Cortex of kidney (tissue), 1 donor: ENCODE data around the gene DNAJA2.

Experiments
- DNase-seq: peaks from one replicate; lab custom pipeline; 2025; lab: John Stamatoyannopoulos, UW

DNAJA2 gene

DNA sequence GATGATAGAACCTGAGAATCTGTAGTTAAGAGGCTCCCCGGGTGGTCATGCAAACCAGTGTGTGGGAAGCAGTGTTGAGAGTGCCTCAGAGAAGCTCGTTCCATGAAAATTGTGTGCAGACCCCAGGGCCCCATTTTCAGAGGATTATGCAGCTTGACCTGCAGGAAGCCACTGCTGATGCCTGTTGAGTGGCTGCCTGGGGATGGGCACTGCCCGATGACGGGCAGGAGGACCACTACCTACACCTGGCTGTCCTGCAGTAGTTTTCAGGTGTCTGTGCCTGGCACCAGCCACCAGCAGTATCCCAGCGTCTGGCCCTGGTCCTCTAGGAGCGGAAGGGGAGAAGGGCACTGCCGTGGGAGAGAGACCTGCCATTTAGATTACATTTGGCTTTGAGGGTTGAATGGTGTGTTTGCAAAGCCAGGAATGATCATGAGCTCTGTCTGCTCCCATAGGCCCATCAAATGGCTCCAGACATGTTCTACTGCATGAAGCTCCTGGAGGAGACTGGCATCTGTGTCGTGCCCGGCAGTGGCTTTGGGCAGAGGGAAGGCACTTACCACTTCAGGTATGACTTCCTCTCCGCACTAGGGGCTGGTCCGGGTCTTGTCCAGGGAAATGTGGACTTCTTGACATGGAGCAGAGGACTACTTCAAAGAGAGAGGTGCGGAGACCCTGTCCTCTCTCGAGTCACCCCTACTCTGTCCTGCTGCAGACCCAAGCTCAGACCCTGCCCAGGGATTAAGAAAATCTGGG, 46.8 kb downstream of the DNAJA2 start:
- DNase-seq: no peak

DNA sequence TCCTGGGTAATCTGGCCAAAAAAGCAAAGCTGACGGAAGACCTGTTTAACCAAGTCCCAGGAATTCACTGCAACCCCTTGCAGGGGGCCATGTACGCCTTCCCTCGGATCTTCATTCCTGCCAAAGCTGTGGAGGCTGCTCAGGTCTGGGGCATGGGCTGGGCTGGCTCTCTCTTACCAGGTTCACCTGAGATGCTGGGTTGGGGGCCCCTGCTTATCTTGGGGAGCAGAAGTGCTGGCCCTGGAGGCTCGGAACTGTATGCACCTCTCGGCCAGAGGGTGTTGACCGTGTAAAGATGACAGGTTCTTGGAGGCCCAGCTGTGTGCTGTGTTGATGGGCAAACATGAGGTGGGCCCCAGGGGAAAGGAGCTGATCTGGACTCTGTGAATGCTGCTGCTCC, 49.1 kb downstream of the DNAJA2 start:
- DNase-seq: no peak

DNA sequence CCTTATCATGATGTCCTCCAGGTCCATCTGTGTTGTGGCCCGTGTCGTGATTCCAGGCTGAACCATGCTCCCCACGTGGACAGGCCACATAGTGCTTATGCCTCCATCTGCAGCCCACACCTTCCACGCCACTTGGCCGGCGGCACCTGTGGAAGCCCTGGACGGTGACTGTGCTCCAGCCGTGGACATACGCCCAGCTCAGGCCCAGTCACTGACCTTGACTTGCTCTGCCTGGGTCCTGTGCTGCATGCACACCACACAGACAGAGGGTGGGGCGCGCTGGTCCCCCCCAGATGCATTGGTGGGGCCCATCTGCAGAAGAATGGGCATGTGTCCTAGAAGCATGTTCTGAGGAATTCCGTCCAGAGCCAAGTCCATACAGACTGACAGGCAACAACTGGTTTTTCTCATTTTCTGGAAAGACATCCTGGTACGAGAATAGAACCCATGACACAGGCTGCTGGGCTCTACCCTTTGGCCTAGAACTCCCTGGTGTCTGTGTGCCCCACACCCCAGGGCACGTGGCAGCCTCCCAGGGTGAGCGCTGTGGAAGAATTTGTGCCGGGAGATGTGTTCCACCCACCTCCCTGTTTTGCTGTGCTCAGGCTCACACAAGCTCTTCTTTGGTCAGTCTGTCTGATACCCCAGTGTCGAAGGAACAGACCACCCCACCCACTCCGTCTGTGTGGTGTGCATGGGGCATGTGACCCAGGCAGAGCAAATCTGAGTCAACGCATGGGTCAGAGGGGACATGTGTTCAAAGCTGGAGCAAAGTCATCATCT, 49.8 kb downstream of the DNAJA2 start:
- DNase-seq: no peak

DNA sequence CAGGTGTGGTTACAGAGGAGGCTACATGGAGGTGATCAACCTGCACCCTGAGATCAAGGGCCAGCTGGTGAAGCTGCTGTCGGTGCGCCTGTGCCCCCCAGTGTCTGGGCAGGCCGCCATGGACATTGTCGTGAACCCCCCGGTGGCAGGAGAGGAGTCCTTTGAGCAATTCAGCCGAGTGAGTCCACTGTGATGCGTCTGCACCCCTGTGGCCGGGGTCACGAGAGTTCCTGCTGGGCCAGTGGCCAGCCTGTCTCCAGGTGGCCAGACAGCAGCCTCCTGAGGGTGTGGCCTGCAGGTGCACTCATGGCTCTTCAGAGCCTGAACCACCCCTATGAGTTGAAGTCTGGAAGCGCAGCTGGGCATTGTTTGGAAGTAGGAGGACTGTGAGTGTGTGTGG, 51.2 kb downstream of the DNAJA2 start:
- no peak for DNase-seq

DNA sequence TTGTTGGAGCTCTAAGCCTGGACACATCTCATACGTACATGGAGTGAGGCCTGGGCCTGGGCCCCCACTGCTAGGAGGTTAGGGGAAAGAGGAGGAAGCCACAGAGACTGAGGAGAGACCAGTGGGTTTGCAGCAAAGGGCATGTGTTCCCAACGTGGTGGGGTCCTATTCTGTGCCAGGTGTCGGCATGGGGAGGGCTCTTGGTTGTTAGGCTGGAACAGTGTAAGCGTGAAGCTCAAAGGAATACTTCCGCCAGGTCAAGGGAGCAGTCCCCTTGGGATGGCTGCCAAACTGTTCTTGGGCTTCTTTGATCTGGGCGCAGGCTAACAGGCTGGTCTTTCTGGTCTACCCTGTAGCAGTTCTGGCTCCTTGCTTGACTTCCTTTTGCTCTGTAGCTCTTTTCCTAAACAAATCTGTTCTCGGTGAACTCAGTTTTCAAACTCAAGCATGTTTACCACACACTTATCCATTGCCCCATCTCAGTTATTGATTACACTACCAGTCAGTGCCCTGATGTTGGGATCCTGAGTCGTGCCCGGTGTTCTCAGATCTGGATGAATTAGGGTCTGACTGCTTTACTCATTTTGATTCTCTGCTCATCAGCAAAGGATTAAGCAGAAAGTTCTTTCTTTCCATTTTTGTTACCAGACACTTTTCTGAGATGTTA, 52.9 kb downstream of the DNAJA2 start:
- DNase-seq: no peak

DNA sequence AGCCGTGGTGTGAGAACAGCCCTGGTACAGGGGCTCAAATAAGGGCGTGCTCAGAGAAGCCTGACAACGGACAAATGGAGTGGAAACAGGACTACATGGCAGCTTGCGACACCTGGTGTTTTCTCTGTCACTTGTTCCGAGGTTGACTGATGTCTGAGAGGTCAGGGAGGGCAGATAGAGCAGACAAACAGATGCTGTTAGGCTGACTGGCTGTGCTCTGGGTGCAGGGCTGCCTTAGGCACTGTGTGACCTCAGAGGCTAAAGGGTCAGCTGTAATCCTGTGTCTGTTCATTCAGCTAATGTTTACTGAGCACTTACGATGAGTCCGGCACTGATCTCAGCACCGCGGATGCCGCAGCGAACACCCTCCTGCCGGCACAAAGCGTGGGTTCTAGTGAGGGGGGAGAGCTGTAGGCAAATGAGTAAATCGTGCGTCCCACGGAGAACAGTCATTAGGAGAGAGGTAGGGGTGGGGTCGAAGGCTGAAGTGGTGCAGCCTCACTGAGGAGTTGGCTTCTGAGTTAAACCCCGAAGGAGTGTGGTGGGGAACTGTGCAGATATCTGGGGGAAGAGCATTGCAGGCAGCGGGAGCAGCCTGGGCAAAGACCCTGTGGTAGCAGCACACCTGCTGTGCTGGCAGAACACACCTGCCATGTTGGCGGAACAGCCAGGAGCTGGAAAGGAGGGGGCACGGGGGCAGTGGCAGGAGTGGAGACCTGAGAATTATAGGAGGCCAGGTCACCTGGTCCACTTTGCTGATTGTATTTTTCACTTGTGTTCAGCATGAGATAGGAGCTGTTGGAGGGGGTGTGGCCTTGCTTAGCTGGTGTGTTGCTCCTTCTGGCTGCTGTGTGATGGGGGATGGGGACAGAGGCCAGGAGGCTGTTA, 54.3 kb downstream of the DNAJA2 start:
- DNase-seq: no peak

DNA sequence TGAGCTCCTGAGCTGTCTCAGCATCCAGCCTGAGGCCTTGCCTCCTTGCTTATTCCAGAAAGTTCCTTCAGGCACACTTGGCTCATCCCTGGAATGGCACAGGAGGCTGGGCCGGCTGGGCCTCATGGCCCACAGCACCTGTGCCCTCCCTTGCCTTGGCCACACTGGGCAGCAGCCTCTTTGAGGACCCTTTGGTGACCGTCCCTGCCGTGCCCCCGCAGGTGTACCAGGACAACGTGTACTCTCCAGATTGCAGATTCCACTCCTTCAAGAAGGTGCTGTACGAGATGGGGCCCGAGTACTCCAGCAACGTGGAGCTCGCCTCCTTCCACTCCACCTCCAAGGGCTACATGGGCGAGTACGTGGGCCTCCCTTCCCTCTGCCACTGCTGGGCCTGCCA, 55.1 kb downstream of the DNAJA2 start:
- DNase-seq: no peak

DNA sequence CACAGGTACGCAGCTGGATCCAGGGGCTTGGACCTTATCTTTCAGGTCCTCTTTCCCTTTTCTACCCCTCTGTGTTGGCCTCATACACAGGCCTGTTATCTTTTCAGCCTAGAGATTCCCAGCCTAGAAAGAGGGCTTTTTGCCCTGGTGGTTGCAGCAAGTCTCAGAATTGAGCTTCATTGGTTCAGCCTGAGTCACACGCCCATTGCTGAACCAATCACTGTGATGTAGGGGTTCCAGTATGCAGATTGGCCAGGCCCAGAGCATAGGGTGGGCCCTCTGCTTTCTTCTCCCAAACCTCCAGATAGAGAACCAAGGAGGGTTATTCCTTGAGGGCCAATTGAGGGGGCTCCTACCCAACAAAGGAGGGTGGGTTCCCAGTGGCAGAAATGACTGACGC, 56.5 kb downstream of the DNAJA2 start:
- no peak for DNase-seq

DNA sequence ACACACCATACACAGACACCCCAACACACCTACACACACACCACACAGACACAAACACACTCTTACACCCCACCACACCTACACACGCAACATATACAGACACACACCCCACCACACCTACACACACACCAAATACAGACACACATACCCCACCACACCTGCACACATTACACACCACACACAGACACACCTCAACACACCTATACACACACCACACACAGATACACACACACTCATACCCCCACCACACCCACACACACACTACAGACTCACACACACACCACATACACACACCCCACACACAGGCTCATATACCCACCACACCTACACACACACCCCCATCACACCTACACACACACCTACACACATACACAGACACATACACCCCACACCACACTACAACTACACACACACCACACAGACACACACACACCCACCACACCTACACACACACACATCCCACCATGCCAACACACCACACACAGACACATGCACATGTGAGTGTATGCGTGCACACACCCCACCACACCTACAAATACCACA, 57.9 kb downstream of the DNAJA2 start:
- DNase-seq: no peak

DNA sequence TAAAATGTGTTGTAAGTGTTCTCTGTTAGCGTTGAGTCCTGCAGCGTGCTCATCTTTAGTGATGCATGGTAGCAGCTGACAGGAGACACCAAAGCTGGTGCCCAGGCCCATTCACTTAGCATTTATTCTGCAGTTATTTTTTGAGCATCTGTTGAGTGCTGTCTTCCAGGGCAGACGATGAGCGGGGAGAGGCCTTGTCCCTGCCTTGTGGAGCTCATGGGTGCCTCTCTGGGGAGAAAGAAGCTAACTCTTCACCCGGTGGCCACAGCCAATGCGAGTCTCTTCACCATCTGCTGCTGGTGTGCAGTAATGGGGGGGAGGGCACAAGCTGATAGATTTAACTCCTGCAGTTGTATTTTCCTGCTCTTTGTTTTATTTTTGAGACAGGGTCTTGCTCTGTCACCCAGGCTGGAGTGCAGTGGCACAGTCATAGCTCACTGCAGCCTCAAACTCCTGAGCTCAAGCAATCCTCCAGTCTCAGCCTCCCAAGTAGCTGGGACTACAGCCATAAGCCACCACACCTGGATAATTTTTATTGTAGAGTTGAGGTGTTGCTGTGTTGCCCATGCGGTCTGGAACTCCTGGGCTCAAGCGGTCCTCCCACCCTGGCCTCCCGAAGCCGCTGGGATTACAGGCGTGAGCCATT, 58.8 kb downstream of the DNAJA2 start:
- DNase-seq: no peak

DNA sequence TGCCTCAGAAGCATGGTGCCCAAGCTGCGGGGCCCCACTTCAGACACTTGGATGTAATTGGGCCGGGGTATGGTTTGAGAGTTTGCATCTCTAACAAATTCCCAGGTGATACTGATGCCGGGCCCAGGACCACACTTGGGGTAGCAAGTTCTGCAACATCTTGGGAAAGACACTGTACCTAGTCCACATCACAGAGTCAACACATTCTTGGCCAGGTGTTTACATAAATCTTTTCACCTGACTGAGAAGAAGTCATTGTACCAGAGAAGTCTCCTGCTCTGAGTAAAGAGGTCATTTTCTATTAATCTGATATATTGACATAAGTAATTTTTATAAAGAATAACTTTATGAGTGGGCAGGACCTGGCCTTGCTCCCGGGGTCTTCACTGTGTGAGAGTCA, 61.8 kb downstream of the DNAJA2 start:
- DNase-seq: no peak

DNA sequence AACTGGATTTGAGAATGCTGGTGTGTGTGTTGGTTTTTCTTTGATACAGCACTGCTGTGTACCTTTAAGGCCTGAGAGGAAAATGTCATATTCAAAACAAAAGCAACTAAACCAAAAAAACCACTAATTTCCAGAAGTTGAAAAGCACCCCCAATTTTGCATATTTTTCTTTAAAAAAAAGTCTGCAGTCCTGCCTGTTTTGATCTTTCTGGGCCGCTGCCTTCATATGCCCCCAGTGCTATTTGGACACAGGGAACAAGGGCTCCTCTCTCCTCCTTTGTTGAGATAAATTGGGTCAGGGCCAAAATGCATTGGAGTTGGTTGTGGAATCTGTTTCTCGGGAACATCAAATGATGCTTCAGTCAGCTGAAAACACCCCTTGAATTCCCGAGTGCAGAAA, 62.4 kb downstream of the DNAJA2 start:
- DNase-seq: no peak

DNA sequence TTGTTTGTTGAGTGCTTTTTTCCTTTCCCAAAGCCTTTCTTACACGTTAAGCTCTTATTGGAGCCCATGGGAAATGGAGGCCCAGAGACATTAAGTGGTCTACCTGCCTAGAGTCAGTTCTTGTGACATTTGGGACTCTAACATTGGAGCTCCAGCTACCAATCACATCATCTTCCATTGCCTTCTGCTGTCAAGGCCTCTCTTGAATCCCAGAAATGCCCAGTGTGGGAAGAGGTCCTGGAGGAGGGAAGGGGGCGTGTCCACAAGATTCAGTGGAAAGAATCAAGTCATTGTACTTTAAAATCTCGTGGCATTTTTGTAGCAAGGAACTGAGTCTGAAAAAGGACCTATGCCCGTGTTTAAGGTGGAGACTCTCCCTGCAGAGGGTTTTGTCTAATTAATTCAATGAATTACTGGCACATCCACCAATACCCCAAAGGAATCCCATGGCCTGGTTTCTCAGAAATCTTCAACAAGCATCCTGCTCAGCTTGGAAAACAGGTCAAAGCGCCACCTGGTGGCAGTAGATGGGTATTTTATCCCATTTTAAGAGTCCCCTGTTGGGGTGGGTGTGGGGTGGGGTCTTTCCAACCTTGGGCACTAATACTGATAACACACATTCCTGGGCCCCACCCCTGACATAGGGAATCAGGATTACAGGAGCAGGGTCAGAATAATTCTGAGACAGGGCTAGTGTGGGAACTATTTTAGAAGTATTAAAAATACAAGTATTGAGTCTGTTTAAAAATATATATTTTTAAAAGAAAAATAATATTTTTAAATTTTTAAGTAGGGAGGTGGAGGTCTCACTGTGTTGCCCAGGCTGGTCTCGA, 64.7 kb downstream of the DNAJA2 start:
- no peak for DNase-seq

DNA sequence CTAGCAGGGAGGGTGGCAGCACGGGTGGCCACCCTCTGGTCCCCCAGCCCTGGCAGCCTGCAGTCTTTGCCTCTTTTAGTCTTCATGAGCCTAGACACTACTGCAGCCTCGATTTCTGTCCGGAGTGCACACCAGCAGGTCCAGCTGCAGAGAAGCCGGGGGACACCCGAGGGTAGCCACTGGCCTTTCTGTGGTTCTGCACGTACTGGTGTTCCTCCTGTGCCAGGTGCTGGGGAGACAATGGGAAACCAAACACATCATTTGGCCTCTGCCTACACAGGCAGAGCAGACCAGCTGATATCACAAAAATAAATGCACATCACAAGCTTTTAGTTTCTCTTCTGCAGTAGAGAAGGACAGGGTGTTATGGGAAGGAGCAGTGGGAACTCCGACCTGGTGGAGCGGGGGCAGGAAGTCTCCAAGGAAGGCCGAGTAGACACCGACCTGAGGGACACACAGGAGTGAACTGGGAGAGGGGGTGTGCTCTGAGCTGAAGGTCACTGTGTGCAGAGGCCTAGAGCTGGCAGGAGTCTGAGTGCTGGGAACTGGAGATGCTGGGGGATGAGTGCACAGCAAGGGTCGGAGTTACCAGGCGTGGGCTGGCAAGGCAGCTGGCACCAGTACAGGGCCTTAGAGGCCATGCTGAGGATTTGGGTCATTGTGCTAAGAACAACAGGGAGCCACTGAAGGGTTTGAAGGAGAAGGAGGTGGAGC, 66.3 kb downstream of the DNAJA2 start:
- DNase-seq: no peak

DNA sequence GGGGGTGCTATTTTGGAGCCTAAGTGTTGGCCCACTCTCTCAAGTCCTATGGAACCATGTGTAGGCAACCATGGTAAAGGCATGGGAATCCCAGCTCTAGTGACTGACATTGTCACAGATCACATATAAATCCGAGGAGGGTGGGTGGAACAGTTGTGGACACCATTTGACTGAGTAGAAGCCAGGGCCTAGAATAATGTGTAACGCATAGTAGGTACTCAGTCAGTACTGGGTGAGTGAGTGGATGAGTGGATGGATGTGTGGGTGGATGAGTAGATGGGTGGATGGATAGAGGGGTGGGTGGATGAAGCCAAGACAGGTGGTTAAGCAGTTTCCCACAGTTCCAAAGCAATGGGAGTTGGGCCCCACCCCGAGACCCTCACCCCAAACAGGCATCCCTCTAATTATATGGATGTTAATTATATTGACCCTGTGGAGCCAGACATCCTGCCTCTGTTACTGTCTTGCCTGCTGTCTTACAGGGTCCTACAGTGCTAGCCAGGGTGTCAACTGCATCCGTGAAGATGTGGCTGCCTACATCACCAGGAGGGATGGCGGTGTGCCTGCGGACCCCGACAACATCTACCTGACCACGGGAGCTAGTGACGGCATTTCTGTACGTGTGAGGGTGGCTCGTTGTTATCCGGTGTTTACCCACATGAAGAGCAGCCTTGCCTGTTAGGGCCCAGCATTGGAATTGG, 67.0 kb downstream of the DNAJA2 start:
- DNase-seq: no peak
